Measurements from ENCODE around the gene CYSTM1.

The CYSTM1 gene

DNA sequence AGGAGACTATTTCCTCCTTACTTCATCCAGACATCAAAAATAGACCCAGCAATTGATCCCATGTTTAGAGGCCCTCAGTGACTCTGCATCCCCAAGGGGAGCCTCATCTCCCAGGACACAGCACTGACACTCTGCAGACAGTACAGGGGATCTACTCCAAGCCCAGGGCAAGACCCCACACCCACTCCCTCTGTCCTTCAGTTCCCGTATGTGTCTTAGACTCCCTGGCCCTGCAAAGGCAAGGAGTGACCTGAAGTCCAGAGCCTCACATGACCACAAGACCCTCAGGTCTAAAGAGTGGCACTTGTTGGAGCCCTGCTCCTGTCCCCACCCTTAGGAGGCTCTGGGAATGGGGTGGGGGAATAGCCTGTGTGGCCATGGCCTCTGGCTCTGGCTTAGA lies 27.5 kb upstream of the CYSTM1 start:
- H3K4me3 ChIP-seq (ENCODE audit: low read length) = no peak overlapping the region
- no peak overlapping the region for H3K27ac ChIP-seq (ENCODE audit: low read depth, low read length)
- H3F3A ChIP-seq (ENCODE audit: control insufficient read depth, insufficient read depth) = no peaks in the 10 kb centered on the region
- TF ChIP-seq, protein P1, sequence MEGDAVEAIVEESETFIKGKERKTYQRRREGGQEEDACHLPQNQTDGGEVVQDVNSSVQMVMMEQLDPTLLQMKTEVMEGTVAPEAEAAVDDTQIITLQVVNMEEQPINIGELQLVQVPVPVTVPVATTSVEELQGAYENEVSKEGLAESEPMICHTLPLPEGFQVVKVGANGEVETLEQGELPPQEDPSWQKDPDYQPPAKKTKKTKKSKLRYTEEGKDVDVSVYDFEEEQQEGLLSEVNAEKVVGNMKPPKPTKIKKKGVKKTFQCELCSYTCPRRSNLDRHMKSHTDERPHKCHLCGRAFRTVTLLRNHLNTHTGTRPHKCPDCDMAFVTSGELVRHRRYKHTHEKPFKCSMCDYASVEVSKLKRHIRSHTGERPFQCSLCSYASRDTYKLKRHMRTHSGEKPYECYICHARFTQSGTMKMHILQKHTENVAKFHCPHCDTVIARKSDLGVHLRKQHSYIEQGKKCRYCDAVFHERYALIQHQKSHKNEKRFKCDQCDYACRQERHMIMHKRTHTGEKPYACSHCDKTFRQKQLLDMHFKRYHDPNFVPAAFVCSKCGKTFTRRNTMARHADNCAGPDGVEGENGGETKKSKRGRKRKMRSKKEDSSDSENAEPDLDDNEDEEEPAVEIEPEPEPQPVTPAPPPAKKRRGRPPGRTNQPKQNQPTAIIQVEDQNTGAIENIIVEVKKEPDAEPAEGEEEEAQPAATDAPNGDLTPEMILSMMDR (IDR thresholded peaks at IDR 0.05; ENCODE audit: low read depth, low read length, poor library complexity, severe bottlenecking) = no peak
- TF ChIP-seq EZH2phosphoT487 (IDR thresholded peaks at IDR 0.05; ENCODE audit: borderline replicate concordance, low read length) = no peak
- peaks cover 28% of the 10 kb centered on the region for H3K27me3 ChIP-seq (ENCODE audit: control insufficient read depth, low read length)
- no peak overlapping the region for H3K4me2 ChIP-seq (ENCODE audit: low read length)
- no peaks in the 10 kb centered on the region for H3K9me2 ChIP-seq (replicated peaks; ENCODE audit: control insufficient read depth, low read length)
- H3K4me1 ChIP-seq (ENCODE audit: control insufficient read depth, low read length) = peaks cover 4% of the 10 kb centered on the region; the same call in 1 of the 2 replicates
- no peaks in the 10 kb centered on the region for H3K79me2 ChIP-seq (ENCODE audit: control insufficient read depth, low read length)
- peaks cover 19% of the 10 kb centered on the region; the same call in 1 of the 2 replicates for H4K20me1 ChIP-seq (ENCODE audit: control insufficient read depth, insufficient read depth, low read depth, low read length)
- H3K9me3 ChIP-seq (ENCODE audit: control insufficient read depth, insufficient read depth, low read length) = no peaks in the 10 kb centered on the region
- H3K36me3 ChIP-seq (ENCODE audit: control insufficient read depth, low read length) = no peaks in the 10 kb centered on the region

- H3K9me3 ChIP-seq (ENCODE audit: control insufficient read depth, insufficient read depth, low read length) = no peaks in the 10 kb centered on the region
- H3F3A ChIP-seq (ENCODE audit: control insufficient read depth, insufficient read depth) = no peaks in the 10 kb centered on the region
- no peaks in the 10 kb centered on the region for H3K79me2 ChIP-seq (ENCODE audit: control insufficient read depth, low read length)
- TF ChIP-seq, protein P1 (IDR thresholded peaks at IDR 0.05; ENCODE audit: low read depth, low read length, poor library complexity, severe bottlenecking) = no peak
- TF ChIP-seq EZH2phosphoT487 (IDR thresholded peaks at IDR 0.05; ENCODE audit: borderline replicate concordance, low read length) = no peak
- peaks cover 28% of the 10 kb centered on the region for H3K27me3 ChIP-seq (ENCODE audit: control insufficient read depth, low read length)
- H3K4me1 ChIP-seq (ENCODE audit: control insufficient read depth, low read length) = peaks cover 4% of the 10 kb centered on the region; the same call in 1 of the 2 replicates
- H3K4me2 ChIP-seq (ENCODE audit: low read length) = no peak overlapping the region
- H3K4me3 ChIP-seq (ENCODE audit: low read length) = no peak overlapping the region
- no peaks in the 10 kb centered on the region for H3K36me3 ChIP-seq (ENCODE audit: control insufficient read depth, low read length)
- H3K9me2 ChIP-seq (replicated peaks; ENCODE audit: control insufficient read depth, low read length) = no peaks in the 10 kb centered on the region
- peaks cover 19% of the 10 kb centered on the region; the same call in 1 of the 2 replicates for H4K20me1 ChIP-seq (ENCODE audit: control insufficient read depth, insufficient read depth, low read depth, low read length)
- no peak overlapping the region for H3K27ac ChIP-seq (ENCODE audit: low read depth, low read length)
These were observed 26.5 kb upstream of the CYSTM1 start for GRCh38 chr5:140148508-140148907.

DNA sequence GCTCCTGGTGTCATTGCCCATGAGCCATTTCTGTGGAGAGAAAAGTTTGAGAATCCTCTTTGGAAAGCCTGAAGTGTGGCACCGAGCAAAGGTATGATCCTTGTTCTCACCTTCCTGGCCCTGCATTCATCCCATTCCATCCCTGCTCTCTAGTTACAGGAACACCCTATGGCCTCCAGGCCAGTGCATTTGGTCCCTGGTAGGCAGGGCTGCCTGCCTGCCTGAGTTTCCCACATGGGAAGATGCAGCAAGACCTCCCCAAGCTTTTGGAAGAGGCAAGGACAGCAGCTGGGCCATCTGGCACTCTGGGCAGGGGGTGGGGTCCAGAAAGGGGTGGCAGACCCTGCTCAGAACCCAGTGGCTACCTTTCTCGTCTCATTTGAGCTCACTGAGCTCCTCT lies 24.8 kb upstream of the CYSTM1 start:
- Histone ChIP-seq H4K20me1 (ENCODE audit: control insufficient read depth, insufficient read depth, low read depth, low read length) (peaks cover 15% of the 10 kb centered on the region; the same call in 1 of the 2 replicates), H3K27ac (ENCODE audit: low read depth, low read length) (no peak overlapping the region), H3K9me3 (ENCODE audit: control insufficient read depth, insufficient read depth, low read length) (no peaks in the 10 kb centered on the region), H3K4me1 (ENCODE audit: control insufficient read depth, low read length) (peaks cover 4% of the 10 kb centered on the region; the same call in 1 of the 2 replicates), H3K79me2 (ENCODE audit: control insufficient read depth, low read length) (no peaks in the 10 kb centered on the region), H3K4me3 (ENCODE audit: low read length) (no peak overlapping the region), H3K36me3 (ENCODE audit: control insufficient read depth, low read length) (no peaks in the 10 kb centered on the region), H3K27me3 (ENCODE audit: control insufficient read depth, low read length) (peaks cover 24% of the 10 kb centered on the region), H3K4me2 (ENCODE audit: low read length) (no peak overlapping the region), H3K9me2 (replicated peaks; ENCODE audit: control insufficient read depth, low read length) (no peaks in the 10 kb centered on the region), H3F3A (ENCODE audit: control insufficient read depth, insufficient read depth) (no peaks in the 10 kb centered on the region)
- no peak for TF ChIP-seq EZH2phosphoT487 (IDR thresholded peaks at IDR 0.05; ENCODE audit: borderline replicate concordance, low read length)
- TF ChIP-seq, protein P1 (IDR thresholded peaks at IDR 0.05; ENCODE audit: low read depth, low read length, poor library complexity, severe bottlenecking) = no peak

Data from DOHH2 (cell line).